Mucosa of rectum (tissue), 2 donors: ENCODE data around the gene ASIC2.

Experiments used
- H3K27ac ChIP-seq, 2 donors: one replicate each; pipeline ENCODE4 v1.7.0; 2013; ENCODE audit warnings: inconsistent platforms in 2 of 2, low read depth in 2 of 2, low read length in 2 of 2
- H3K27me3 ChIP-seq, 2 donors: one replicate each; pipeline ENCODE4 v1.7.0; 2013; ENCODE audit warnings: low read length in 2 of 2; ENCODE audit not compliant: control insufficient read depth in 2 of 2, insufficient read depth in 2 of 2
- H3K36me3 ChIP-seq, 2 donors: one replicate each; pipeline ENCODE4 v1.7.0; 2013; ENCODE audit warnings: low read length in 2 of 2; ENCODE audit not compliant: control insufficient read depth in 2 of 2, insufficient read depth in 2 of 2
- H3K4me1 ChIP-seq, 2 donors: one replicate each; pipeline ENCODE4 v1.7.0; 2013; ENCODE audit warnings: low read length in 2 of 2, mild to moderate bottlenecking in 1 of 2; ENCODE audit not compliant: control insufficient read depth in 2 of 2, insufficient read depth in 2 of 2
- H3K4me3 ChIP-seq, 2 donors: one replicate each; pipeline ENCODE4 v1.7.0; 2013; ENCODE audit warnings: low read length in 2 of 2
- H3K9ac ChIP-seq, 2 donors: one replicate each; pipeline ENCODE4 v1.7.0; 2013; ENCODE audit warnings: low read length in 2 of 2, low read depth in 1 of 2, mild to moderate bottlenecking in 1 of 2
- H3K9me3 ChIP-seq, 2 donors: one replicate each; pipeline ENCODE4 v1.7.0; 2013; ENCODE audit warnings: low read length in 2 of 2; ENCODE audit not compliant: control insufficient read depth in 2 of 2
- donor health status: healthy.
- donor health status: Normal muscosa, but diverticular disease.

ASIC2 gene

DNA sequence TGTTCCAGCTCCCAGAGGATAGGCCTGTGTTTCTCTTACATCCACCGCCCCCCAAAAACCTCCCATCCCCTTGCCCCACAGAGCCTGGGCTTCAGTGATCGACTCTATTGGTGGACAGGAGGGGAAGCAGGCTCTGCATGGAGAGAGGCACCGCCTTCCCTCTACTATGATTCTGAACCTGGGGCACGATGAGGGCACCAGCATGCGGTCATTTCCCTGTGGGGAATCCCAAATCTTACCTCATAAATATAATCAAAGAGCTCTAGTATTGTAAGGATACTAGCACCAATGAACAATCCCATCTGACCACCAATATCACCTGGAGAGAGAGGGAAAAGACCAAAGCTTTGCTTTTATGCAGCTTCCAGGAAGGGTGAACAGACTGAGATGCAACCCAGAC lies 275.7 kb downstream of the ASIC2 start:
- Histone ChIP-seq H3K36me3 (no peaks in the 10 kb centered on the region), H3K27me3 (no peaks in the 10 kb centered on the region), H3K27ac (no peak overlapping the region), H3K9ac (no peak overlapping the region), H3K9me3 (no peaks in the 10 kb centered on the region), H3K4me1 (no peaks in the 10 kb centered on the region), H3K4me3 (no peak overlapping the region)

DNA sequence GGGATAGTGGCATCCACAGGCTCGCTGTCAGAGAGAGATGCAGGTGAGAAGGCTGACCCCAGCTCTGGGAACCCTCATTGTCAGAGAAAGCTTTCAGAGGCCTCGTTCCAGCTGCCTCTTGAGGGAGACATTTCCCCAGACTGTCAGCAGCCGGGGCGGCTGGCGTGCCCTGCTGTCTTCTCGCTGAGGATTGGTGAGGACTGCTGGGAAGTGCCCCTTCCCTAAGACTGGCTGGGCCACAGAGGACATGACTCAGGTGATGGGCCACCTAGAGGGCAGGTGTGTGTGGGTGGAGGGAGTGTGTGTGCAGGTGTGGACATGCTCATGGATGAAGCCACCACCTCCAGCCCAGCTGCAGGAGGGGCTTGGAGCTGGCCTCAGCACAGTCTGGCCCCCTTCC lies 276.2 kb downstream of the ASIC2 start:
- H3K27ac ChIP-seq: no peak overlapping the region
- H3K4me3 ChIP-seq: no peak overlapping the region
- no peaks in the 10 kb centered on the region for H3K4me1 ChIP-seq
- H3K9ac ChIP-seq: no peak overlapping the region
- H3K36me3 ChIP-seq: no peaks in the 10 kb centered on the region
- H3K9me3 ChIP-seq: no peaks in the 10 kb centered on the region
- no peaks in the 10 kb centered on the region for H3K27me3 ChIP-seq

DNA sequence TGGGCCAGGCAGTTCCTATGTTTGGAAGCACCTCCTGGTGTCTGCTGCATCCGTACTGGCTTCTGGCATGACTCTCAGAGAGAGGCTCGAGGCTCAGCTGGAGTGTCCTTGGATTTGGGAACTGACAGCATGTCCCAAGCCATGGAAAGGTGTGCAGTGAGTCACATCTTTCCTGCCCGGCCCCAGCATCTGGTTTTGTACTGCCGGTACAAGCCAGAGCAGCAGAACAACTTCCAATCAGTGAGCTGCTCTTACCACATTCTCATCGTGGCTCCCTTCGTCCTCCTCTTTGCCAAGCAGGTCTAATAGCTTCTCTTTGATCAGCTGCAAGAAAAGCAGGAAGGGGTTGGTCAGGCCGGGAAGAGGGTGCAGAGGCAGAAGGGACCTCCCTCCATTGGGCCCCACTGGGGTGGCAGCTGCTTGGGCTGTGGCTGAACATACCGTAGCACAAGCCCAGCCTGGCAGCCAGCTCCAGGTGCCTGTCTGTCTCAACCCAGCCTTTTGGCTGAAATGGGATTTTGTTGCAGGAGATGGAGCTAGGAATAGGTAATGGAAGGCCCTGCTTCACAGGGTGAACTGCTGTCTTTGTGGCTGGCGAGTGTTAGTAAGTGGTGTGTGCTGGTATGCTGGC lies 277.3 kb downstream of the ASIC2 start:
- Histone ChIP-seq H3K27ac (no peak overlapping the region), H3K4me3 (no peak overlapping the region), H3K4me1 (no peaks in the 10 kb centered on the region), H3K27me3 (no peaks in the 10 kb centered on the region), H3K9ac (no peak overlapping the region), H3K36me3 (no peaks in the 10 kb centered on the region), H3K9me3 (no peaks in the 10 kb centered on the region)

DNA sequence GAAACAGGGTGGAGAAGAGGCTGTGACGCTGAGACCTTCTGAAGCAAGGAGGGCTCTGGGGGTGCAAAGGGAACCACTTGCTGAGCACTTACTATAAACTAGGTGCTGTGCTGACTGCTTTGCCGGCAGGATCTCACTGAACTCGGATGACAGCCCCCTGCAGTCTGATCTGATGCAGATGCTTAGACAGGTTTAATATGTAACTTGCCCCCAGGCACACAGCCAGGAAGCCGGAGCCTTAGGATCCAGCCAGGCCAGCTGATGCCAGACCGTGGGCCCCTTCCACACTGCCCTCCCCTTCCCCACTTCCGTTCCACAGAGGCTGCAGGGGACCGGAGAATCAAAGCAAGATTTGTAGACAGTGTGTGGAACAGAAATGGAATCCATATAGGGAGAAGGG lies 278.3 kb downstream of the ASIC2 start:
- no peaks in the 10 kb centered on the region for H3K9me3 ChIP-seq
- H3K27me3 ChIP-seq: no peaks in the 10 kb centered on the region
- H3K4me1 ChIP-seq: no peaks in the 10 kb centered on the region
- H3K4me3 ChIP-seq: no peak overlapping the region
- H3K36me3 ChIP-seq: no peaks in the 10 kb centered on the region
- no peak overlapping the region for H3K9ac ChIP-seq
- no peak overlapping the region for H3K27ac ChIP-seq

DNA sequence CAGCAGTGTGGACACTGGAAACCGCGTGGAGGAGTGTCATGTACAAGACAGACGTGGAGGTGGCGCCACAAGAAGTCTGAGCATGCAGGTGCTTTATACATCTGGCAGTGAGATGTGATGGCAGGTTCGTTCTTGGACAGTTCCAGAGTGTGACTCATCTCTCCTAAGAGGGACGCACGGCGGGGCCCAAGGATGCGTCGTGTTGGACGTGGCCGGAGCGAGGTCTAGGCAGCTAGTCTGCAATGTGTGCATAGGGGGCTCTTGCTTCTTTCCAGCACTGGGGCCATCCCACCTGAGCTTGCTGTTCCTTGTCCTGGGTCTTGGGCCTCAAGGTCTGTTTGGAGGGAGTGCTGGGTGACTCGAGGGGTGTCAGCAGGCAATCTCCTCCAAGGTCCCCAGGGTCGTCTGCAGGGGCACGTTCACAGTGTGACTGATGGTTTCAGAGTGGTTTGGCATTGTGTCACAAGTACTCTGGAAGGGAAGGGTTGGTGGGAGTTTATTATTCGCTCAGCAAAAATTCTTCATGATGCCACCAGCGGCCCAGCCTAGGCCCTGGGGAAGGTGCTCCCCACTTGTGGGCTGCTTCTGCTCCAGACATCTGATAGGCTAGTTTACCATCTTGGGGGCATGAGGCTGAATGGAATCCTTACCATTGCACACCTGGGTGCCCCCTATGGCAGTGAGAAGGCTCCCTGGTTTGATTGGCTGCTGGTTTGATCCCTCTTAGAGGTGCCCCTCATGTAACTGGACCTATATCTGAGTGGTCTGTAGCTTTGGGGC lies 279.3 kb downstream of the ASIC2 start:
- Histone ChIP-seq H3K4me1 (no peaks in the 10 kb centered on the region), H3K27ac (no peak overlapping the region), H3K9ac (no peak overlapping the region), H3K9me3 (no peaks in the 10 kb centered on the region), H3K36me3 (no peaks in the 10 kb centered on the region), H3K27me3 (no peaks in the 10 kb centered on the region), H3K4me3 (no peak overlapping the region)

DNA sequence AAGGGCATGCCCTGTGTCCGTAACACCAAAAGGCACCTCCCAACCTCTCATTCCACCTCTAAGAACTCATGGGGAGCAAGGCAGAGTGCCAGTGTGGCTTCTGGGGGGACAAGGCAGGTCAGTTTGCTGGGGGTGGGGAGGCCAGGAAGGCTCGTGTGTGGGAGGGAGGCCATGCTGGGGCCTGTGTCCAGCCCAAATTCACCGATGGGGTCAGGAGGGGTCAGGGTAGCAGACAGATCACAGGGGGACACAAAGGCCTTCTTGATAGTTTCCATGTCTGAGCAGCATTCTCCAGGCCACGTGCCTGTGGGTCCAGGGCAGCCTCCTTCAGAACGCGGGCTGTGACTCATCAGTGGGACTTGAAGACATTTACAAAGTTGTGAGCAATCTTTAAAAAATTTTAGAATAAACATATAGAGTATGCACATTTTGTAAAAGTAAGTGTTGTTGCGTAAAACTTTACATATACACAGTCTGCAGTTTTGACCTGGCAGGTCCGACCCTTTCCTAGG lies 280.5 kb downstream of the ASIC2 start:
- no peaks in the 10 kb centered on the region for H3K27me3 ChIP-seq
- H3K9ac ChIP-seq: no peak overlapping the region
- no peaks in the 10 kb centered on the region for H3K9me3 ChIP-seq
- no peak overlapping the region for H3K4me3 ChIP-seq
- H3K4me1 ChIP-seq: no peaks in the 10 kb centered on the region
- no peaks in the 10 kb centered on the region for H3K36me3 ChIP-seq
- no peak overlapping the region for H3K27ac ChIP-seq

DNA sequence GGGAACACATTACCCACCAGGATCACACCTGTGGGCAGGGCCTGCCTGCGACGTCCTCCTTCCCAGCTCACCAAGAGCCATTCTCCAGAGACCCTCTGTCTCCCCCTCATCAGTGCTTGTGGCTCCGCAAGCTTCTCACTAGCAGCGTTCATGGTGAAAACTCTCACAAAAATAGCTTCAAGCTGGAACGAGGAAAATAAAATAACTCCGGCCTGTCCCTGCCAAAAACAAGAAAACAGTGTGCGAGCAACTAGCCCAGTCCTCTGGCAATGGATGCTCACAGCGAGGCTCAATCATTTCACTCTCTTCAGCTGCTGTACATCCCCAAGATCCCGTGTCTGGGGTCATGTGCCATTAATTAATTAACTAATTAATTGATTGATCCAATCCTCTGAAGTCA lies 283.5 kb downstream of the ASIC2 start:
- no peak overlapping the region for H3K9ac ChIP-seq
- peaks cover 0 to 3% of the 10 kb centered on the region in 2 donors for H3K27me3 ChIP-seq
- no peaks in the 10 kb centered on the region for H3K9me3 ChIP-seq
- no peak overlapping the region for H3K27ac ChIP-seq
- no peak overlapping the region for H3K4me3 ChIP-seq
- H3K4me1 ChIP-seq: no peaks in the 10 kb centered on the region
- no peaks in the 10 kb centered on the region for H3K36me3 ChIP-seq

DNA sequence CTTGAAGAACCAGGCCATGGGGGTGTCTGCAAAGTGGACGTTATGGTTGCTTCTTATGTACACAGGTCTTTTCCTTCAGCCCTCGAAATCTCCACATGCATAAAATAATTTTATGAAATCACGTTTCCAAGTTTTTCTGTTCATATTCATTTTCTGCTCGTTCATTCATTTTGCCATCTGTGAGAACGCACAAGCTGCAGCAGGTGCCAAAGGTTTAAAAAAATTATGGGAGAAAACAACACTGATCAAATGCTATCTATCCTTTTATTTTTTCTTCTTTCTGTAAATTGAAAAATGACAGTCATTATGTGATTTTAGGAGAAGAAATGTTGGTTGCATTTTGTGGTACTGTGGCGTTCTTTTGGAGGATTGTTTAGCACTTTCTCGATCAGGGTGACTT lies 285.9 kb downstream of the ASIC2 start:
- Histone ChIP-seq H3K27me3 (peaks cover 0 to 3% of the 10 kb centered on the region in 2 donors), H3K36me3 (no peaks in the 10 kb centered on the region), H3K9ac (no peak overlapping the region), H3K9me3 (no peaks in the 10 kb centered on the region), H3K4me1 (no peaks in the 10 kb centered on the region), H3K27ac (no peak overlapping the region), H3K4me3 (no peak overlapping the region)

DNA sequence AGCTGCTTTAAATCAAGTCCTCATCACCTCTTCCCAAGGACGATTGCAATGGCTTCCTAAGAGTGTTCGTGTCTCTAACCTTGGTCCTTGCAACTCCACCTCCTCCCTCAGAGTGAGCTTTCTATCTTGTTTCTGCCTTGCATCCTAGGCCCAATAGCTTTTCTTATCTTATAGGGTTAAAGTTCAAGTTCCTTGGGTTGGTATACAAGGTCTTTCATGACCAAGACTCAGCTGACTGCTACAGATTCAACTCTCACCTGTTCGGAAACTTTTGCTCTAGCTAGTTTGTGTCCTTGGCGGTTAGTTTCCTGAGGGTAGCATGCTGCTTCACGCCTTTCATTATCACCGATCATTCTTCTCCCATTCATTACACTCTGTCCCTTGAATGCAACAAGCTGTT lies 290.8 kb downstream of the ASIC2 start:
- H3K27me3 ChIP-seq: peaks cover 0 to 3% of the 10 kb centered on the region in 2 donors
- no peaks in the 10 kb centered on the region for H3K9me3 ChIP-seq
- H3K36me3 ChIP-seq: no peaks in the 10 kb centered on the region
- H3K9ac ChIP-seq: no peak overlapping the region
- peaks cover 0 to 4% of the 10 kb centered on the region in 2 donors for H3K4me1 ChIP-seq
- H3K4me3 ChIP-seq: no peak overlapping the region
- no peak overlapping the region for H3K27ac ChIP-seq

DNA sequence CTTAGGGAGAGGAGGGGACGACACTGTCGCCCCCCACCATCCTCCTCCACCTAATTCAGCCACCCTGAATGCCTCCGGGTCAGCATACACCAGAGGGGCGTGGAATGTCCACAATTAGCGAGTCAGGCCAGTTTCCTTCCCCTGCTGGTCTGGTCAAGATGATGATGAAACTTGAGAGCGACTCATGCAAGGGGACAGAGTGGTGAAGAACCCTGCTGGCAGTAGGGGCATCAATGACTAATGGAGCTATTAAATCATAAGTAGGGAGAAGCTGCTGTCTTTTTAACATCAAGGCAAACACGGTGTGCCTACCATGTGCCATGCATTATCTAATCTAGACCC lies 294.2 kb downstream of the ASIC2 start:
- no peaks in the 10 kb centered on the region for H3K36me3 ChIP-seq
- peaks cover 3 to 10% of the 10 kb centered on the region in 2 donors for H3K4me1 ChIP-seq
- H3K27me3 ChIP-seq: no peaks in the 10 kb centered on the region
- H3K9me3 ChIP-seq: no peaks in the 10 kb centered on the region
- no peak overlapping the region for H3K4me3 ChIP-seq
- no peak overlapping the region for H3K9ac ChIP-seq
- H3K27ac ChIP-seq: no peak overlapping the region
